Fibroblast of lung (primary cell): ENCODE data around the gene THRA.

Source experiments
- EZH2 ChIP-seq: IDR thresholded peaks from 2 replicates; pipeline ENCODE4 v1.5.1; 2012; ENCODE audit warnings: low read length, control low read depth, mild to moderate bottlenecking; ENCODE audit errors: missing control alignments
- TF ChIP-seq, protein P1 (sequence below), 2 donors: IDR thresholded peaks in 1 of 2; conservative IDR thresholded peaks in 1 of 2; 1 replicate in 1 of 2; 2 replicates in 1 of 2; pipeline ENCODE4 v1.5.1; 2011 to 2012; ENCODE audit warnings: low read length in 2 of 2, control low read depth in 1 of 2, inconsistent platforms in 1 of 2, low read depth in 1 of 2, mild to moderate bottlenecking in 1 of 2

GRCh38 chr17:40095351-40095943, 32.7 kb downstream of the THRA start:
- TF ChIP-seq EZH2: no peak
- TF ChIP-seq, protein P1, sequence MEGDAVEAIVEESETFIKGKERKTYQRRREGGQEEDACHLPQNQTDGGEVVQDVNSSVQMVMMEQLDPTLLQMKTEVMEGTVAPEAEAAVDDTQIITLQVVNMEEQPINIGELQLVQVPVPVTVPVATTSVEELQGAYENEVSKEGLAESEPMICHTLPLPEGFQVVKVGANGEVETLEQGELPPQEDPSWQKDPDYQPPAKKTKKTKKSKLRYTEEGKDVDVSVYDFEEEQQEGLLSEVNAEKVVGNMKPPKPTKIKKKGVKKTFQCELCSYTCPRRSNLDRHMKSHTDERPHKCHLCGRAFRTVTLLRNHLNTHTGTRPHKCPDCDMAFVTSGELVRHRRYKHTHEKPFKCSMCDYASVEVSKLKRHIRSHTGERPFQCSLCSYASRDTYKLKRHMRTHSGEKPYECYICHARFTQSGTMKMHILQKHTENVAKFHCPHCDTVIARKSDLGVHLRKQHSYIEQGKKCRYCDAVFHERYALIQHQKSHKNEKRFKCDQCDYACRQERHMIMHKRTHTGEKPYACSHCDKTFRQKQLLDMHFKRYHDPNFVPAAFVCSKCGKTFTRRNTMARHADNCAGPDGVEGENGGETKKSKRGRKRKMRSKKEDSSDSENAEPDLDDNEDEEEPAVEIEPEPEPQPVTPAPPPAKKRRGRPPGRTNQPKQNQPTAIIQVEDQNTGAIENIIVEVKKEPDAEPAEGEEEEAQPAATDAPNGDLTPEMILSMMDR (conservative IDR thresholded peaks at IDR 0.05 in 1 of 2, IDR thresholded peaks at IDR 0.05 in 1 of 2; ENCODE audit: low read depth in 1 of 2, low read length in 2 of 2): no peak
